AG09319 (cell line): ENCODE data around the gene ALOX15B.
"Not testable (repeated sequence)": the region's sequence is repeated elsewhere in the genome, so short reads cannot be mapped to it uniquely, and the experiment has no call there.

Experiments
- DNase-seq: peaks from one replicate; pipeline ENCODE4 v3.0.0-alpha.2; 2010; ENCODE audit warnings: low read depth; ENCODE audit errors: extremely low read depth
- TF ChIP-seq, protein P1 (sequence below): IDR thresholded peaks from 2 replicates; pipeline ENCODE4 v1.5.1; 2011; ENCODE audit warnings: low read depth, mild to moderate bottlenecking, inconsistent platforms, low read length, moderate library complexity

The ALOX15B gene

DNA sequence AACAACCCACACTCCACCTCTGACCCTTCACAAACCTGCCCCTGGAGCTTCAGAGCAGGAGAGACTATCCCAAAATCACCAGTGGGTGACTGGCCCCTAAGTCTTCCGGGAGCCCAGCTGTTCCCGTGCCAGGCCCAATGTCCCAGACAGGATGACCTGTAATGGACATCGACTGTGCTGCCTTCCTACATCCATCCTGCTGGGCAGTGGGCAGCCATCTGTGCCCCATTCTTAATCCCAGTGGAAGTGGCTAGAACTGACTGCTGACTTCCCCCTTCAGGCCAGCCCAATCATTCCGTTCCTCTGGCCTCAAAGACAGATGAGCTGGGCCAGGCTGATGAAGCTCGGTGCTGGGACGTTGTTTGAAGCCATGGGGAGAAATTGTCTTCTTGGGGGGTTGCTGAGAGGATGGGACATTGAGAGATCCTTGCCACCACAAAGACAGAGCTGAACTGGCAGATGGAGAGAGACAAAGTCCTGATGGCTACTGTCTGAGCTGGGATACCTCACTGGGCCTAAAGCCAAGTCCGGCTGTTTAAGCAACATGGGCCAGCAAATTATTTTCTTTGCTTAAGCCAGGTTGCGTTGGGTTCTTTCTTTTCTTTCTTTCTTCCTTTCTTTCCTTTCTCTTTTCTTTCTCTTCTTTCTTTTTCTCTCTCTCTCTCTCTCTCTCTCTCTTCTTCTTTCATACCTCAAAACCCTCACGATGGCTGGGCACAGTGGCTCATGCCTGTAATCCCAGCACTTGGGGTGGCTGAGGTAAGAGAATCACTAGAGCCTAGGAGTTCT lies 17.9 kb upstream of the ALOX15B start:
- TF ChIP-seq, protein P1, sequence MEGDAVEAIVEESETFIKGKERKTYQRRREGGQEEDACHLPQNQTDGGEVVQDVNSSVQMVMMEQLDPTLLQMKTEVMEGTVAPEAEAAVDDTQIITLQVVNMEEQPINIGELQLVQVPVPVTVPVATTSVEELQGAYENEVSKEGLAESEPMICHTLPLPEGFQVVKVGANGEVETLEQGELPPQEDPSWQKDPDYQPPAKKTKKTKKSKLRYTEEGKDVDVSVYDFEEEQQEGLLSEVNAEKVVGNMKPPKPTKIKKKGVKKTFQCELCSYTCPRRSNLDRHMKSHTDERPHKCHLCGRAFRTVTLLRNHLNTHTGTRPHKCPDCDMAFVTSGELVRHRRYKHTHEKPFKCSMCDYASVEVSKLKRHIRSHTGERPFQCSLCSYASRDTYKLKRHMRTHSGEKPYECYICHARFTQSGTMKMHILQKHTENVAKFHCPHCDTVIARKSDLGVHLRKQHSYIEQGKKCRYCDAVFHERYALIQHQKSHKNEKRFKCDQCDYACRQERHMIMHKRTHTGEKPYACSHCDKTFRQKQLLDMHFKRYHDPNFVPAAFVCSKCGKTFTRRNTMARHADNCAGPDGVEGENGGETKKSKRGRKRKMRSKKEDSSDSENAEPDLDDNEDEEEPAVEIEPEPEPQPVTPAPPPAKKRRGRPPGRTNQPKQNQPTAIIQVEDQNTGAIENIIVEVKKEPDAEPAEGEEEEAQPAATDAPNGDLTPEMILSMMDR, result no peak
- no peak for DNase-seq

DNA sequence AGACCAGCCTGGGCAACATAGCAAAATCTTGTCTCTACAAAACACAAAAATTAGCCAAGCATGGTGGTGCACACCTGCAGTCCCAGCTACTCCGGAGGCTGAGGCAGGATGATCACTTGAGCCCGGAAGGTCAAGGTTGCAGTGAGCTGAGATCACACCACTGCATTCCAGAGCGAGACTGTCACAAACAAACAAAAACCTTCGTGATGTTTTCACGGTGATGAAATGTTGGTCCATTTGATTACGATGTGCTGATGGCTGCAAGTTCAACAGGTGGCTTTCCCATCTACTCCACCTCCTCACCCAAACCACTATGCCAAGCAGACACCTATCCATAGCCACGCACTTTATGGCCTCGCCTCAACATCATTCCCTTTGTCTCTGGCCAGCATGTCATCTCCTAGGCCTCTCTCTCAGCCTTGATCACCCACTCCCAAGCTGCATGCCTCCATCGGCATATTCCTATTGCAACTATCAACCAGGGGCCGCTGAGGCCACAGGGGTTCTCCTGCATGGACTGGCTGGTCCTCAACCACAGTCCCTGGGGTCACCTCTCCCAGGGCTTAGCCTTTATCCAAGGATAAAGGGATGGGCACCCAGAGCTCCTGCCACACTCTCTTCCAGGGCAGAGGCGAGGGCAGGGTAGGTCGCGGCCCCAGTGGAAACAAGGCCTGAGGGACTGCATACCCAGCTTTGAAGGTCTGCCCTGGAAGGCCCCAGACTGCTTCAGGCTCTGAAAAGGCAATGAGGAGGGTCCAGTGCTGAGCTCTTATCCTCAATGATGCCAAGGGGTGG lies 17.1 kb upstream of the ALOX15B start:
- TF ChIP-seq, protein P1, result no peak

GRCh38 chr17:8022360-8023003 lies 16.4 kb upstream of the ALOX15B start:
- TF ChIP-seq, protein P1, result no peak
- no peak for DNase-seq

More for the DNA sequence above, 17.1 kb upstream of the ALOX15B start:
- no peak for DNase-seq

- not testable (repeated sequence) for DNase-seq
These were observed 14.7 kb upstream of the ALOX15B start for GRCh38 chr17:8024161-8024560.

DNA sequence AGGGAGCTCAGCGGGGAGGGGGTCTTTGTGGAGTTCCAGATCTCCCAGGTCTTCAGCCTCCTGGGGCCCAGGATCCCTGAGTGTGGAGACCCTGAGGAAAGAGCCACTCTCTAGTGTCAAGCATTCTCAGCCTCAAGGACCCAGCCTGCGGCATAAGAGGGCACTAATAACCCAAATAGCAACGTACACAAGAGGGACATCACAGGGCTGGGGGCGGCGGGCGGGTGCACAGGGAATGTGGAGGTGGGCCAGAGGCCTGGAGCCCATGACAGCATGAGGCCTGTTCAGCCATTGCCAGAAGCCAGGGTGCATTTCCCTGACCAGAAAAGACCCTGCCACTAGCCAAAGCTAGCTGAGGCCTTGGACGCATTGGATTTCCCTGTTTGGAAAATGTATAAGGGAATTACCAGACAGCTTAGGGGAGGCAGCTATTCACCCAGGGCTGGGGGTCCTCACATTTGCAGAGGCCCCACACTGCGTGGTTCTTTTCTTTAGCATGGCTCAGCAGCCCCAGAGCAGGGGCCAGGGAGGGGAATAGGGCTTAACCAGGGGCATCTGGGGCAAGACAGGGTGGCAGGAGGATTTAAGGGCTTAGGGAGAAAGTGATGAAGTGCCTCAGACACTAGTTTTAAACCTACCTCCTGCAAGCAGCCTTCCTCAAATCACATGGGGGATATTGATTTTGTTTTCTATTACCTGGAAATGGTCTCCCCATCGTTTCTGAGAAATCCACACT lies 13.5 kb upstream of the ALOX15B start:
- TF ChIP-seq, protein P1, result no peak
- no peak for DNase-seq

GRCh38 chr17:8029121-8029520 lies 9.7 kb upstream of the ALOX15B start:
- DNase-seq, result no peak
- TF ChIP-seq, protein P1, result no peak

DNA sequence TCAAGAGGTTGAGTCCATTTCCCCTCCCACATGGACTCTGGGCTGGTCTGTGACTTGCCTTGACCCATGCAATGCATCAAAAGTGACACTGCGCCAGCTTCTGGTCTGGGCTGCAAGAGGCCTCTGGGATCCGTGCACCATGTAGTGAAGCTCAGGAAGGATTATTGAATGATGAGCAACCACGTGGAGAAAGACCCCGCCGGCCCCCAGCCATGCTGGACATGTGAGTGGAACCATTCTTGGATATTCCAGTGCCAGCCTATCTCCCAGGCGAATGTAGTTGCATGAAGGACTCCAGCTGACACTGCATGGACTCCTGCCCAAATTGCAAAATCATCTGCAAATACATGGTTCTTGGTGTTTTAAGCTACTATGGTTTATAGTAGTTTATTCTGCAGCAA lies 7.6 kb upstream of the ALOX15B start:
- DNase-seq, result no peak
- TF ChIP-seq, protein P1, result no peak
